Mononuclear cell (primary cell): ENCODE data around the gene SGIP1. TPM values are rescaled to one million over a fixed set of nuclear protein-coding genes. Genes with fewer than 3 reads are reported as not detected.
"Not testable (repeated sequence)": the region's sequence is repeated elsewhere in the genome, so short reads cannot be mapped to it uniquely, and the experiment has no call there.

Experiments used
- H3K27me3 ChIP-seq: 2 replicates; pipeline ENCODE4 v1.6.0; 2011; ENCODE audit warnings: low read length, control low read depth; ENCODE audit not compliant: insufficient read depth
- H3K4me1 ChIP-seq: 2 replicates; pipeline ENCODE4 v1.5.1; 2011; ENCODE audit warnings: mild to moderate bottlenecking, low read length, control low read depth; ENCODE audit not compliant: insufficient read depth
- H3K4me3 ChIP-seq: 2 replicates; pipeline ENCODE4 v1.5.1; 2011; ENCODE audit warnings: mild to moderate bottlenecking, low read length, moderate library complexity
- H3K9me3 ChIP-seq: 2 replicates; pipeline ENCODE4 v1.5.1; 2011; ENCODE audit warnings: low read depth, mild to moderate bottlenecking, control low read depth, low read length
- total RNA-seq: library from RNA; depleted of rRNA; stranded (reverse); fragments of >200 nt; gene quantifications from one replicate; pipeline ENCODE4 v1.2.3, GENCODE V29; 2012

SGIP1 gene
- total RNA-seq, 1 donor = 0.10 TPM

DNA sequence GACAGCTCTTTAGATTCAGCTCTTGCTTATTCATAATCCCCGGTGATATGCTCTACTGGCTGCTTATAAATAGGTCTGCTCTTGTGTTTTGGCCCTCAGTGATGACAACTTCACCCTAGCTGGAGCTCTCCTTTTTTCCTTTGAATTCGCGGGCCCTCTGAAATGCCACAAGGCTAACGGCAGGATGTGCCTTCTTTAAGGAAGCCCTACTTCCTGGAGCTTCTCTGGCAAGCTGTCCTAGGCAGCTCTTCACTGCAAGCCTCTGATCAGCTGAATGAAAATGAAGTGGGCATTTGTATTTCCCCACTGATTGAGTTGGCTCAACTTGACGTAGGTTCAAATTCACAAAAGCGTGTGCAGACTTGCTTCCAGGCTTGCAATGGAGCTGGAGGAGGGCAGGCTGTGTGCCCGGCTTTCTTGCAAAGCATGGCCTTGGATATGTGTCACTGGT, 22.2 kb downstream of the SGIP1 start:
- no peaks in the 10 kb centered on the region for H3K9me3 ChIP-seq
- no peaks in the 10 kb centered on the region for H3K4me1 ChIP-seq
- H3K27me3 ChIP-seq = no peaks in the 10 kb centered on the region
- H3K4me3 ChIP-seq = no peak overlapping the region

- H3K27me3 ChIP-seq = no peaks in the 10 kb centered on the region
- H3K4me1 ChIP-seq = no peaks in the 10 kb centered on the region
- H3K4me3 ChIP-seq = no peak overlapping the region
- no peaks in the 10 kb centered on the region for H3K9me3 ChIP-seq
Measured at GRCh38 chr1:66557157-66557556, 23.2 kb downstream of the SGIP1 start.

- H3K4me1 ChIP-seq = peaks cover 12% of the 10 kb centered on the region
- H3K4me3 ChIP-seq = no peak overlapping the region
- H3K27me3 ChIP-seq = no peaks in the 10 kb centered on the region
- no peaks in the 10 kb centered on the region for H3K9me3 ChIP-seq
Measured at GRCh38 chr1:66559517-66559916, 25.6 kb downstream of the SGIP1 start.

- H3K9me3 ChIP-seq = no peaks in the 10 kb centered on the region
- H3K4me3 ChIP-seq = no peak overlapping the region
- no peaks in the 10 kb centered on the region for H3K27me3 ChIP-seq
- peaks cover 16% of the 10 kb centered on the region for H3K4me1 ChIP-seq
Measured at GRCh38 chr1:66562561-66562960, 28.6 kb downstream of the SGIP1 start.

DNA sequence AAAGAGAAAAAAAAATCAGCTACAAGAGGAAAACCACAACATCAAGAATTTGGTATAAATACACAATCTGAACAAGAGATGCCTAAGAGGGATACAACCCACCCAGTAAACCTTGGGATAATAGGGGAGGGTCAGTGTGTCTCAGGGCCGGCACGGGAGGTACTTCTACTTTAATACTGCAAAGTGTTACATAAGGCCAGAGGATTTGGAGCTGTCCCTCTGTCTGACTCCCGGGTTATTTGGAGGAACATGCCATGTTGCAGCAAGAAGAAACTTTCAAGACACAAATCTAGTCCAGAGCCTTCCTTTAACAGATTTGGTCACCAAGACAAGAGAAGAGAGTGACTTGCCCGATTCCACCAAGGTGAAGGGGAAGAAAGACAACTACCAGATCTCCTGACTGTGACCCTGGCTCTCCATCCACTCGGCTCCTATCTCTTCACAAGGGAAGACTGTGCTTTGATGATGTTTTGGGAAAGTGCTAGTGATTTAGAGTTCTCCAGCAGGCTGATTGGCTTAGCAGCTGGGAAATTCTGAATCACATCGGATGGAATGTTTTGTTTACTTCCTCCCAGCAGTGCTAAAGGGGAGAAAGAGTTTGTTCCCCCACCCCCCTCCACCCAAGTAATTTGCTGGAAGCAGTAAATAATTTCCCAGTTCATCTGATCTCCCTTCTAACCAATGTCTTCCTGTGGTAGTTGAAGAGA, 29.3 kb downstream of the SGIP1 start:
- H3K27me3 ChIP-seq = no peaks in the 10 kb centered on the region
- H3K4me1 ChIP-seq = peaks cover 16% of the 10 kb centered on the region
- no peaks in the 10 kb centered on the region for H3K9me3 ChIP-seq
- H3K4me3 ChIP-seq = no peak overlapping the region

DNA sequence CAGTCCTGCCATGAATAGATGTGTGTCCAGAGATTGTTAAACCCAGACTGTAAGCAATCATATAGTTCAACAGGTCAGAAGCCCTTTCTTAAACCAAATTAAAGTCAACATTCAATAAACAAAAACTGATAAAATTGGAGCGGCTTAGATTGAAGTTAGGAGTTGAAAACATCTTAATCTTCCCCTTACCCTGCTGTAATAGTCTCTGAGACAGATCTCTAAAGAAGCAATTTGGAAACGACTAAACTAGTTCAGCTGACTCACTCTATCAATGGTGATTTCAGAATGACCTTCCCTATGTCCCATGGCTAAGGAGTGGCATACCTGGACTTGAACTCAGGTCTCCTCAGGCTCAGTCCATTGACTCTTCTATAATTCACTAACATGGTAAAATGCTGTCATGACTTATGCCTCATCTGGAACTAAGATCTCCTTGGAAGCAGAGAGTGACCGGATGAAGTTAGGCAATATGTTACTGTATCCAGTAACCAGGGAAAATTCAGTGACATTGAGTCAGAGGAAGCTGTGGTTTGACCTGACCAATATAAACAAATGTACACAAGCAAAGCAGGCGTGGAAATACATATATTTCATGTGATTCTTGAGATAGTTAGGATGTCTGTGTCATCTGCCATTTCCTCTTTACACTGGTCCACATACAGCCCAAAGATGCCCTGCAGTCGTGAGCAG, 30.1 kb downstream of the SGIP1 start:
- no peaks in the 10 kb centered on the region for H3K9me3 ChIP-seq
- peaks cover 16% of the 10 kb centered on the region for H3K4me1 ChIP-seq
- no peak overlapping the region for H3K4me3 ChIP-seq
- H3K27me3 ChIP-seq = no peaks in the 10 kb centered on the region

GRCh38 chr1:66570196-66570595, 36.2 kb downstream of the SGIP1 start:
- Histone ChIP-seq H3K4me3 (no peak overlapping the region), H3K4me1 (no peaks in the 10 kb centered on the region), H3K9me3 (no peaks in the 10 kb centered on the region)

GRCh38 chr1:66571789-66572188, 37.8 kb downstream of the SGIP1 start:
- Histone ChIP-seq H3K4me3 (no peak overlapping the region), H3K27me3 (no peaks in the 10 kb centered on the region), H3K9me3 (no peaks in the 10 kb centered on the region), H3K4me1 (no peaks in the 10 kb centered on the region)

More at GRCh38 chr1:66570196-66570595, 36.2 kb downstream of the SGIP1 start:
- no peaks in the 10 kb centered on the region for H3K27me3 ChIP-seq

GRCh38 chr1:66575739-66576138, 41.8 kb downstream of the SGIP1 start:
- H3K4me1 ChIP-seq = no peaks in the 10 kb centered on the region
- no peaks in the 10 kb centered on the region for H3K9me3 ChIP-seq
- H3K4me3 ChIP-seq = no peak overlapping the region
- no peaks in the 10 kb centered on the region for H3K27me3 ChIP-seq

DNA sequence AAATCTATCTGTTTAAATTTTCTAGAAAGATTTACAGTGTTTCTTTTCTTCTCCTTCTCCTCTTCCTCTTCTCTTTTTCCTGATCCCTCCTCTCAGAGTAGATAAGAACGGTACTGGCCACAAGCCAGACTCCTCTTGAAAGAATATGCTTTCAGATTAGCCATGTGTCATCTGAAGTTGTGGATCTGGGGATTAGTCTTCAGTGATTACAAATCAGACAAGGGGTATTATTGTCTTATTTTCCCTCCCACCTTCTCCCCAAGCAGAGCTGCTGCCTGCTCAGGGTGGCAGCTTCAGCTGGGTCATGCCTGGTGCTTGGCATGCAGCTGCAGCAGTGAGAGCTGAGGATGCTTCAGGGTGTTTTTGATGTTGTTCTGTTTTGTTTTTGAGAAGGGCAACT, 42.7 kb downstream of the SGIP1 start:
- Histone ChIP-seq H3K27me3 (no peaks in the 10 kb centered on the region), H3K9me3 (no peaks in the 10 kb centered on the region), H3K4me3 (no peak overlapping the region), H3K4me1 (no peaks in the 10 kb centered on the region)

DNA sequence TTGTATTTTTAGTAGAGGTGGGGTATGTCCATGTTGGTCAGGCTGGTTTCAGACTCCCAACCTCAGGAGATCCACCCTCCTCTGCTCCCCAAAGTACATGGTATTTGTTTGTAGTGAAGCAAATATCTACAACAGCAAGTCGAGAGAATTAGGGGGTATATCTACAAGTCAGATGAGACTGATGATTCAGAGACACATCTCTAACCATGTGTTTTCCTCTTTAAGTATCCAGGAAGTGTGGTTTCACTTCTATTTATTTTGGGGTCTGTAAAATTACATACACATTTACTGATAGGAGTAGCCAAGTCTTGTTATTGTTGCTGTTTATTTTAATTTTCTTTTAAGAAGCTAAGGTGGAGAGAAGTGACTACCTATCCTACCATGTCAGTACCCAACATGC, 44.9 kb downstream of the SGIP1 start:
- H3K4me3 ChIP-seq = no peak overlapping the region

DNA sequence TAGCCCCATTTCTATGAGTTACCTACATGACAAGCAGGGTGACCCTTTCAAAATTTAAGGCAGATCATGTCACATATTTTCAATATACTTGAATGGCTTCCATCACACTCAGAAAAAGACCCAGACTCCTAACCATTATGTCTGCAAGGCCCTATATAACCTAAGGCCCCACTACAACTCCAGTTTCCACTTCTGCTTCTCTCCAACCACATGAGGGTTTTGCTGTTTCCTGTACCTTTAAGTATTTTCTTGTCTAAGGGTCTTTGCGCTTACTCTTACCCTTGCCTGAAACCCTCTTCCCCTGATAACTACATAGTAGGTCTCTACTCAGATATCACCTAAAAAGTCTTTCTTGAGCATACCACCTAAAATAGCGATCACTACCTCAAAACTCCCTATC, 46.1 kb downstream of the SGIP1 start:
- no peak overlapping the region for H3K4me3 ChIP-seq
- no peaks in the 10 kb centered on the region for H3K9me3 ChIP-seq
- H3K4me1 ChIP-seq = no peaks in the 10 kb centered on the region
- H3K27me3 ChIP-seq = no peaks in the 10 kb centered on the region

More for the DNA sequence above, 44.9 kb downstream of the SGIP1 start:
- Histone ChIP-seq H3K9me3 (no peaks in the 10 kb centered on the region), H3K27me3 (no peaks in the 10 kb centered on the region), H3K4me1 (no peaks in the 10 kb centered on the region)

GRCh38 chr1:66583021-66583420, 49.1 kb downstream of the SGIP1 start:
- no peaks in the 10 kb centered on the region for H3K9me3 ChIP-seq
- no peak overlapping the region for H3K4me3 ChIP-seq
- H3K4me1 ChIP-seq = no peaks in the 10 kb centered on the region
- H3K27me3 ChIP-seq = peaks cover 2% of the 10 kb centered on the region

GRCh38 chr1:66585002-66585401, 51.0 kb downstream of the SGIP1 start:
- Histone ChIP-seq H3K27me3 (peaks cover 2% of the 10 kb centered on the region), H3K9me3 (no peaks in the 10 kb centered on the region), H3K4me3 (no peak overlapping the region), H3K4me1 (no peaks in the 10 kb centered on the region)

- Histone ChIP-seq H3K4me3 (no peak overlapping the region), H3K9me3 (no peaks in the 10 kb centered on the region), H3K27me3 (peaks cover 2% of the 10 kb centered on the region), H3K4me1 (no peaks in the 10 kb centered on the region)
Measured at GRCh38 chr1:66589326-66589725, 55.4 kb downstream of the SGIP1 start.

DNA sequence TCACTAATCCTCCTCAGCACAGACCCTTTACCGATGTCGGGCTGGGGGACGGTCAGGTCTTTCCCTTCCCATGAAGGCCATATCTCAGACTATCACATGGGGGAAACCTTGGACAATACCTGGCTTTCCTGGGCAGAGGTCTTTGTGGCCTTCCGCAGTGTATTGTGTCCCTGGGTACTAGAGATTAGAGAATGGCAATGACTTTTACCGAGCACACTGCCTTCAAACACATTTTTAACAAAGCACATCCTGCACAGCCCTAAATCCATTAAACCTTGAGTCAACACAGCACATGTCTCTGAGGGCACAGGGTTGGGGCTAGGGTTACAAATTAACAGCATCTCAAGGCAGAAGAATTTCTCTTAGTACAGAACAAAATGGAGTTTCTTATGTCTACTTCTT, 58.2 kb downstream of the SGIP1 start:
- H3K9me3 ChIP-seq, H3K27me3 ChIP-seq, H3K4me3 ChIP-seq, H3K4me1 ChIP-seq: not testable (repeated sequence)
